Suprapubic skin (tissue), 4 donors: Measurements from ENCODE around the gene POLQ.

ENCODE experiments used
- EP300 ChIP-seq: sonication (generic); formaldehyde crosslinking; IDR thresholded peaks from one replicate; pipeline ENCODE4 v1.6.1; 2017; ENCODE audit warnings: antibody characterized with exemption
- POLR2A ChIP-seq, 2 donors: fragments of 450-650 bp; IDR thresholded peaks; one replicate each; pipeline ENCODE4 v1.6.1; 2017; ENCODE audit warnings: antibody characterized with exemption in 2 of 2, mild to moderate bottlenecking in 2 of 2, moderate library complexity in 2 of 2
- POLR2AphosphoS5 ChIP-seq, 3 donors: sonication (generic); formaldehyde crosslinking; IDR thresholded peaks; one replicate each; pipeline ENCODE4 v1.6.1; 2017; ENCODE audit warnings: antibody characterized with exemption in 3 of 3
- TF ChIP-seq, protein P1 (sequence below), 2 donors: fragments of 200-600 bp in 1 of 2; fragments of 450-650 bp in 1 of 2; sonication (generic) in 1 of 2; IDR thresholded peaks; one replicate each; pipeline ENCODE4 v1.5.1; 2016 to 2019; ENCODE audit warnings: antibody characterized with exemption in 2 of 2, mild to moderate bottlenecking in 1 of 2, moderate library complexity in 1 of 2

- TF ChIP-seq POLR2A (IDR thresholded peaks at IDR 0.05): no peak
- TF ChIP-seq, protein P1, sequence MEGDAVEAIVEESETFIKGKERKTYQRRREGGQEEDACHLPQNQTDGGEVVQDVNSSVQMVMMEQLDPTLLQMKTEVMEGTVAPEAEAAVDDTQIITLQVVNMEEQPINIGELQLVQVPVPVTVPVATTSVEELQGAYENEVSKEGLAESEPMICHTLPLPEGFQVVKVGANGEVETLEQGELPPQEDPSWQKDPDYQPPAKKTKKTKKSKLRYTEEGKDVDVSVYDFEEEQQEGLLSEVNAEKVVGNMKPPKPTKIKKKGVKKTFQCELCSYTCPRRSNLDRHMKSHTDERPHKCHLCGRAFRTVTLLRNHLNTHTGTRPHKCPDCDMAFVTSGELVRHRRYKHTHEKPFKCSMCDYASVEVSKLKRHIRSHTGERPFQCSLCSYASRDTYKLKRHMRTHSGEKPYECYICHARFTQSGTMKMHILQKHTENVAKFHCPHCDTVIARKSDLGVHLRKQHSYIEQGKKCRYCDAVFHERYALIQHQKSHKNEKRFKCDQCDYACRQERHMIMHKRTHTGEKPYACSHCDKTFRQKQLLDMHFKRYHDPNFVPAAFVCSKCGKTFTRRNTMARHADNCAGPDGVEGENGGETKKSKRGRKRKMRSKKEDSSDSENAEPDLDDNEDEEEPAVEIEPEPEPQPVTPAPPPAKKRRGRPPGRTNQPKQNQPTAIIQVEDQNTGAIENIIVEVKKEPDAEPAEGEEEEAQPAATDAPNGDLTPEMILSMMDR (IDR thresholded peaks at IDR 0.05): no peak
- TF ChIP-seq EP300: no peak
- no peak for TF ChIP-seq POLR2AphosphoS5 (IDR thresholded peaks at IDR 0.05)
These were observed 134.3 kb downstream of the POLQ start for GRCh38 chr3:121411523-121411922.
